Neural progenitor cell (in vitro differentiated cells): ENCODE data around the gene CTIF. TPM values are rescaled to one million over a fixed set of nuclear protein-coding genes. Genes with fewer than 3 reads are reported as not detected.
"Not testable (repeated sequence)": the region's sequence is repeated elsewhere in the genome, so short reads cannot be mapped to it uniquely, and the experiment has no call there.

Source experiments
- DNase-seq: peaks from one replicate; pipeline ENCODE4 v3.0.0-alpha.2; 2016; ENCODE audit warnings: low spot score
- H2AFZ ChIP-seq: fragments of 200-600 bp; sonication (generic); replicated peaks from 2 replicates; pipeline ENCODE4 v1.6.1; 2016; ENCODE audit warnings: antibody characterized with exemption
- H3F3A ChIP-seq: fragments of 200-600 bp; sonication (generic); 2 replicates; pipeline ENCODE4 v1.6.1; 2016; ENCODE audit warnings: antibody characterized with exemption, low read depth
- H3K27ac ChIP-seq: fragments of 200-600 bp; sonication (generic); 2 replicates; pipeline ENCODE4 v1.5.1; 2016; ENCODE audit warnings: mild to moderate bottlenecking
- H3K27me3 ChIP-seq: fragments of 200-600 bp; sonication (generic); 2 replicates; pipeline ENCODE4 v1.6.1; 2016; ENCODE audit warnings: mild to moderate bottlenecking, moderate library complexity
- H3K36me3 ChIP-seq: fragments of 200-600 bp; sonication (generic); 2 replicates; pipeline ENCODE4 v1.5.1; 2016
- H3K4me1 ChIP-seq: fragments of 200-600 bp; sonication (generic); 2 replicates; pipeline ENCODE4 v1.6.1; 2016; ENCODE audit warnings: mixed run types
- H3K4me2 ChIP-seq: fragments of 200-600 bp; sonication (generic); 2 replicates; pipeline ENCODE4 v1.6.1; 2016
- H3K4me3 ChIP-seq: fragments of 200-600 bp; sonication (generic); 2 replicates; pipeline ENCODE4 v1.5.1; 2016
- H3K79me2 ChIP-seq: fragments of 200-600 bp; sonication (generic); 2 replicates; pipeline ENCODE4 v1.6.1; 2016; ENCODE audit warnings: low read depth
- H3K9ac ChIP-seq: fragments of 200-600 bp; sonication (generic); 2 replicates; pipeline ENCODE4 v1.6.1; 2016
- H3K9me3 ChIP-seq: fragments of 200-600 bp; sonication (generic); 2 replicates; pipeline ENCODE4 v1.5.1; 2016; ENCODE audit warnings: low read depth
- H4K20me1 ChIP-seq: fragments of 200-600 bp; sonication (generic); 2 replicates; pipeline ENCODE4 v1.6.1; 2016; ENCODE audit warnings: low read depth
- H3K27ac Mint-ChIP-seq: 3 replicates; pipeline ENCODE4 v1.8.0; 2021; ENCODE audit warnings: mixed read lengths
- H3K27me3 Mint-ChIP-seq: 2 replicates; pipeline ENCODE4 v1.8.0; 2022; ENCODE audit warnings: low read depth, mild to moderate bottlenecking, inconsistent platforms, moderate library complexity, mixed read lengths; ENCODE audit not compliant: insufficient read depth
- H3K36me3 Mint-ChIP-seq: 3 replicates; pipeline ENCODE4 v1.8.0; 2021; ENCODE audit warnings: mixed read lengths
- H3K4me1 Mint-ChIP-seq: 3 replicates; pipeline ENCODE4 v1.8.0; 2021; ENCODE audit warnings: mixed read lengths
- H3K4me3 Mint-ChIP-seq: 3 replicates; pipeline ENCODE4 v1.8.0; 2021; ENCODE audit warnings: mild to moderate bottlenecking, moderate library complexity, mixed read lengths
- H3K9me3 Mint-ChIP-seq: 3 replicates; pipeline ENCODE4 v1.8.0; 2020; ENCODE audit warnings: mixed read lengths
- CTCF ChIP-seq: fragments of 200-600 bp; sonication (generic); IDR thresholded peaks from 2 replicates; pipeline ENCODE4 v1.5.1; 2017; ENCODE audit warnings: antibody characterized with exemption, mild to moderate bottlenecking
- EZH2 ChIP-seq: fragments of 200-600 bp; sonication (generic); IDR thresholded peaks from 2 replicates; pipeline ENCODE4 v1.6.1; 2017; ENCODE audit warnings: antibody characterized with exemption, mild to moderate bottlenecking, moderate library complexity
- EZH2phosphoT487 ChIP-seq: fragments of 200-600 bp; sonication (generic); IDR thresholded peaks from 2 replicates; pipeline ENCODE4 v1.6.1; 2017; ENCODE audit warnings: antibody characterized with exemption
- total RNA-seq: library from RNA; depleted of rRNA; stranded (reverse); fragments of >200 nt; gene quantifications from 2 replicates; pipeline ENCODE4 v1.2.3, GENCODE V29; 2015; ENCODE audit warnings: low replicate concordance

Gene CTIF
- total RNA-seq, 1 donor from 2014 or later = 17.6 TPM

DNA sequence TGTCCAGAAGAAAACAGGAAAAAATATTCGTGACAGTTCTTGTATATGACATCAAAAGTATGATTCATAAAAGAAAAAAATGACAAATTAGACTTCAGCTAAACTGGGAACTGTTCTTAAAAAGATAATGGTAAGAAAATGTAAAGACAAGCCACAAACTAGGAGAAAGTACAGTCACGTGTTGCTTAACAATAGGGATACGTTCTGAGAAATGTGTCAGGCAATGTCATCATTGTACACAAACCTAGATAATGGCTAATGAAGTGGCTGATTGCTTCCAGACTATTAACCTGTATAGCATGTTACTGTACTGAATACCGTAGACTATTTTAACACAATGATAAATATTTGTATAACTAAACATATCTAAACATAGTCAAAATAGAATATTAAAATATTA is 35.9 kb upstream of the CTIF start:
- no peak overlapping the region for H3K9ac ChIP-seq
- Mint-ChIP-seq H3K27me3 (no peaks in the 10 kb centered on the region), H3K36me3 (no peaks in the 10 kb centered on the region), H3K4me1 (no peaks in the 10 kb centered on the region), H3K9me3 (peaks cover 14% of the 10 kb centered on the region), H3K4me3 (no peak overlapping the region), H3K27ac (no peak overlapping the region)
- H2AFZ ChIP-seq = no peak overlapping the region
- peaks cover 3% of the 10 kb centered on the region for H3K9me3 ChIP-seq
- TF ChIP-seq CTCF (no peak), EZH2 (no peak), EZH2phosphoT487 (no peak)
- DNase-seq = no peak
- no peaks in the 10 kb centered on the region for H3K79me2 ChIP-seq
- no peaks in the 10 kb centered on the region for H3F3A ChIP-seq
- H3K4me1 ChIP-seq = no peaks in the 10 kb centered on the region
- no peak overlapping the region for H3K27ac ChIP-seq
- H3K36me3 ChIP-seq = no peaks in the 10 kb centered on the region
- no peaks in the 10 kb centered on the region for H3K27me3 ChIP-seq
- H4K20me1 ChIP-seq = no peaks in the 10 kb centered on the region
- H3K4me3 ChIP-seq = no peak overlapping the region
- no peak overlapping the region for H3K4me2 ChIP-seq

DNA sequence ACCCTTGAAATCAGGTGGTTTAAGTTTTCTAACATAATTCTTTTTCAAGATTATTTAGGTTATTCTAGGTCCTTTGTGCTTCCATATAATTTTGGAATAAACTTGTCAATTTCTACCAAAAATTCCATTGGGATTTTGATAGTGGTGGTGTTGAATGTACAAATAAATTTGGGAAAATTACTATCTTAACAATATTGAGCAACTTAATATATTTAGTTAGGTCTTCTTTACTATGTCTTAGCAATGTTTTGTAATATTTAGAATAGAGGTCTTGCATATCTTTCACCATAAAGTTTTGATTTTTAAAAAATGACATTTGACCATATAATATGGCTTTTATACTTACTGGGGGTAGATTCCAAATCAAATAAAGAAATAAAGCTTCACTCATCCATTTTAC is 34.0 kb upstream of the CTIF start:
- H3K9me3 Mint-ChIP-seq = peaks cover 14% of the 10 kb centered on the region

GRCh38 chr18:48506983-48507568 is 31.8 kb upstream of the CTIF start:
- not testable (repeated sequence) for H3K36me3 Mint-ChIP-seq, H3F3A ChIP-seq, H3K27ac ChIP-seq, H3K4me3 ChIP-seq, H3K4me1 ChIP-seq, H4K20me1 ChIP-seq, H3K4me2 ChIP-seq, H3K4me1 Mint-ChIP-seq, H3K9me3 ChIP-seq, H3K79me2 ChIP-seq, H3K9ac ChIP-seq, H3K27me3 Mint-ChIP-seq, H3K27ac Mint-ChIP-seq, H3K36me3 ChIP-seq, DNase-seq, H3K4me3 Mint-ChIP-seq, H3K27me3 ChIP-seq, H2AFZ ChIP-seq
- H3K9me3 Mint-ChIP-seq = peaks cover 14% of the 10 kb centered on the region

More for the DNA sequence above, 34.0 kb upstream of the CTIF start:
- H3K27ac Mint-ChIP-seq = no peak overlapping the region
- no peaks in the 10 kb centered on the region for H4K20me1 ChIP-seq
- no peak overlapping the region for H3K4me3 Mint-ChIP-seq
- no peaks in the 10 kb centered on the region for H3K4me1 Mint-ChIP-seq
- H3K27me3 Mint-ChIP-seq = no peaks in the 10 kb centered on the region
- H3F3A ChIP-seq = no peaks in the 10 kb centered on the region
- no peaks in the 10 kb centered on the region for H3K4me1 ChIP-seq
- peaks cover 3% of the 10 kb centered on the region for H3K9me3 ChIP-seq
- H3K27ac ChIP-seq = no peak overlapping the region
- no peaks in the 10 kb centered on the region for H3K79me2 ChIP-seq
- TF ChIP-seq EZH2 (no peak), CTCF (no peak), EZH2phosphoT487 (no peak)
- no peak overlapping the region for H3K4me2 ChIP-seq
- H3K27me3 ChIP-seq = no peaks in the 10 kb centered on the region
- H3K4me3 ChIP-seq = no peak overlapping the region
- no peak for DNase-seq
- H3K36me3 ChIP-seq = no peaks in the 10 kb centered on the region
- no peak overlapping the region for H2AFZ ChIP-seq
- no peaks in the 10 kb centered on the region for H3K36me3 Mint-ChIP-seq
- no peak overlapping the region for H3K9ac ChIP-seq

DNA sequence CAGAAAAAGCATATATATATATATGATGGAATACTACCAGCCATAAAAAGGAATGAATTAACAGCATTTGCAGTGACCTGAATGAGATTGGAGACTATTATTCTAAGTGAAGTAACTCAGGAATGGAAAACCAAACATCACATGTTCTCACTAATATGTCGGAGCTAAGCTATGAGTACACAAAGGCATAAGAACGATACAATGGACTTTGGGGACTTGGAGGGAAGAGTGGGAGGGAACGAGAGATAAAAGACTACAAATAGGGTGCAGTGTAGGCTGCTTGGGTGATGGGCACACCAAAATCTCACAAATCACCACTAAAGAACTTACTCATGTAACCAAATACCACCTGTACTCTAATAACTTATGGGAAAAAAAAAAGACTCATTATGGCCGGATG is 26.3 kb upstream of the CTIF start:
- not testable (repeated sequence) for H3K27ac ChIP-seq, H3K27me3 Mint-ChIP-seq

More for the DNA sequence above, 26.3 kb upstream of the CTIF start:
- not testable (repeated sequence) for H3K36me3 Mint-ChIP-seq, H3K4me3 Mint-ChIP-seq, H3K4me3 ChIP-seq, H4K20me1 ChIP-seq, H3K27ac Mint-ChIP-seq, H3K79me2 ChIP-seq, H3F3A ChIP-seq, H3K9ac ChIP-seq, H3K4me1 ChIP-seq, H3K4me1 Mint-ChIP-seq, H3K27me3 ChIP-seq, H3K9me3 ChIP-seq, H2AFZ ChIP-seq, H3K9me3 Mint-ChIP-seq, H3K36me3 ChIP-seq, H3K4me2 ChIP-seq, DNase-seq
